GM23248 (cell line): ENCODE data around the gene TCF4. TPM values are rescaled to one million over a fixed set of nuclear protein-coding genes. Genes with fewer than 3 reads are reported as not detected.

ENCODE experiments used
- DNase-seq: peaks from one replicate; pipeline ENCODE4 v3.0.0-alpha.2; 2015
- H2AFZ ChIP-seq: fragments of 200-600 bp; sonication (generic); 2 replicates; pipeline ENCODE4 v1.6.1; 2016; ENCODE audit warnings: antibody characterized with exemption
- H3F3A ChIP-seq: fragments of 200-600 bp; sonication (generic); 2 replicates; pipeline ENCODE4 v1.6.1; 2016; ENCODE audit warnings: mild to moderate bottlenecking, antibody characterized with exemption, mixed run types; ENCODE audit not compliant: insufficient read depth
- H3K27ac ChIP-seq: fragments of 200-600 bp; sonication (generic); 2 replicates; pipeline ENCODE4 v1.5.1; 2016; ENCODE audit warnings: mild to moderate bottlenecking
- H3K27me3 ChIP-seq: fragments of 200-600 bp; sonication (generic); replicated peaks from 2 replicates; pipeline ENCODE4 v1.6.1; 2016; ENCODE audit warnings: mild to moderate bottlenecking; ENCODE audit not compliant: insufficient read depth
- H3K36me3 ChIP-seq: fragments of 200-600 bp; sonication (generic); 2 replicates; pipeline ENCODE4 v1.6.1; 2016; ENCODE audit warnings: low read depth, mild to moderate bottlenecking
- H3K4me1 ChIP-seq: fragments of 200-600 bp; sonication (generic); 2 replicates; pipeline ENCODE4 v1.6.1; 2016; ENCODE audit warnings: mild to moderate bottlenecking; ENCODE audit not compliant: insufficient read depth
- H3K4me2 ChIP-seq: fragments of 200-600 bp; sonication (generic); one replicate; pipeline ENCODE4 v1.6.1; 2016; ENCODE audit warnings: mild to moderate bottlenecking; ENCODE audit not compliant: unreplicated experiment
- H3K4me3 ChIP-seq: fragments of 200-600 bp; sonication (generic); 2 replicates; pipeline ENCODE4 v1.5.1; 2016; ENCODE audit warnings: mild to moderate bottlenecking
- H3K79me2 ChIP-seq: fragments of 200-600 bp; sonication (generic); 2 replicates; pipeline ENCODE4 v1.6.1; 2016; ENCODE audit warnings: mild to moderate bottlenecking; ENCODE audit not compliant: insufficient read depth
- H3K9ac ChIP-seq: fragments of 200-600 bp; sonication (generic); 2 replicates; pipeline ENCODE4 v1.6.1; 2016; ENCODE audit warnings: mild to moderate bottlenecking
- H3K9me2 ChIP-seq: fragments of 200-600 bp; sonication (generic); 2 replicates; pipeline ENCODE4 v1.6.1; 2016; ENCODE audit warnings: mixed run types, mild to moderate bottlenecking, moderate library complexity; ENCODE audit not compliant: insufficient read depth
- H3K9me3 ChIP-seq: fragments of 200-600 bp; sonication (generic); one replicate; pipeline ENCODE4 v1.6.1; 2017; ENCODE audit warnings: low read depth
- H4K20me1 ChIP-seq: fragments of 200-600 bp; sonication (generic); 2 replicates; pipeline ENCODE4 v1.6.0; 2016; ENCODE audit not compliant: insufficient read depth
- EZH2 ChIP-seq: fragments of 200-600 bp; sonication (generic); IDR thresholded peaks from 2 replicates; pipeline ENCODE4 v1.6.1; 2018; ENCODE audit warnings: antibody characterized with exemption, mild to moderate bottlenecking; ENCODE audit not compliant: insufficient read depth, poor library complexity, severe bottlenecking
- EZH2phosphoT487 ChIP-seq: fragments of 200-600 bp; sonication (generic); IDR thresholded peaks from 2 replicates; pipeline ENCODE4 v1.6.1; 2018; ENCODE audit warnings: antibody characterized with exemption, moderate library complexity, mild to moderate bottlenecking, low read depth; ENCODE audit not compliant: insufficient read depth
- WGBS, 2 experiments: methylation state at CpG; one replicate each; pipeline ENCODE4 v1.1.6; 2015 to 2017; ENCODE audit warnings: low lambda C conversion rate in 2 of 2, low coverage in 1 of 2; ENCODE audit errors: missing lambda C conversion rate in 2 of 2; 5-methylcytosine and 5-hydroxymethylcytosine counted together
- in situ Hi-C: fragments of 300-500 bp; cut with MboI; formaldehyde crosslinking; loops from 2 replicates; pipeline ENCODE4 v1.15.0; 2020
- polyA plus RNA-seq: library from polyadenylated mRNA; unstranded; fragments of >200 nt; fragmentation: Nextera tagmentation; extraction: Ambion mirVana; gene quantifications from 2 replicates; pipeline ENCODE4 v1.2.1, GENCODE V29; 2016
- total RNA-seq: library from RNA; depleted of rRNA; stranded (reverse); fragments of >200 nt; shearing (Covaris generic); gene quantifications from 2 replicates; pipeline ENCODE4 v1.2.3, GENCODE V29; 2014

TCF4 gene
- total and polyA plus RNA-seq, 2 experiments from 2014 or later = 54.5 to 59.3 TPM

- Histone ChIP-seq H3K27me3 (no peaks in the 10 kb centered on the region), H3K9me2 (no peaks in the 10 kb centered on the region), H4K20me1 (no peaks in the 10 kb centered on the region), H3K9ac (no peak overlapping the region), H3F3A (peaks cover 32% of the 10 kb centered on the region), H3K4me2 (no peak overlapping the region), H3K27ac (peak overlapping the region; percentile 38; the same call in 1 of the 2 replicates), H3K4me1 (peaks cover 20% of the 10 kb centered on the region), H3K36me3 (no peaks in the 10 kb centered on the region), H2AFZ (no peak overlapping the region), H3K79me2 (peaks cover 78% of the 10 kb centered on the region), H3K9me3 (no peaks in the 10 kb centered on the region), H3K4me3 (no peak overlapping the region)
- 100% methylated on average over 1 of the region's 1 CpG for WGBS, 2 experiments
- DNase-seq = no peak
- in situ Hi-C loops = no loop called here
- no peak for TF ChIP-seq EZH2phosphoT487
- TF ChIP-seq EZH2 = no peak
These were observed 260.5 kb downstream of the TCF4 start for GRCh38 chr18:55327454-55327853.

- no peak for TF ChIP-seq EZH2
- TF ChIP-seq EZH2phosphoT487 = no peak
- no peak overlapping the region for H3K4me3 ChIP-seq
- H3K9me3 ChIP-seq = no peaks in the 10 kb centered on the region
- no peak overlapping the region for H3K4me2 ChIP-seq
- H3K79me2 ChIP-seq = peaks cover 66% of the 10 kb centered on the region
- in situ Hi-C loops = no loop called here
- no peaks in the 10 kb centered on the region for H3K9me2 ChIP-seq
- H3K27ac ChIP-seq = no peak overlapping the region
- peaks cover 20% of the 10 kb centered on the region for H3K4me1 ChIP-seq
- no peak overlapping the region for H3K9ac ChIP-seq
- H3F3A ChIP-seq = peaks cover 41% of the 10 kb centered on the region
- H2AFZ ChIP-seq = no peak overlapping the region
- peak; percentile 29 for DNase-seq
- no peaks in the 10 kb centered on the region for H3K36me3 ChIP-seq
- no peaks in the 10 kb centered on the region for H3K27me3 ChIP-seq
- no peaks in the 10 kb centered on the region for H4K20me1 ChIP-seq
These were observed 261.9 kb downstream of the TCF4 start for GRCh38 chr18:55326134-55326533.

GRCh38 chr18:55324166-55324565 lies 263.8 kb downstream of the TCF4 start:
- H3K4me2 ChIP-seq = peak overlapping the region; percentile 100
- in situ Hi-C loops = no loop called here
- no peak for TF ChIP-seq EZH2phosphoT487
- TF ChIP-seq EZH2 = no peak
- no peaks in the 10 kb centered on the region for H4K20me1 ChIP-seq
- peak overlapping the region; percentile 85; the same call in 1 of the 2 replicates for H3K9ac ChIP-seq
- peaks cover 77% of the 10 kb centered on the region for H3K79me2 ChIP-seq
- peaks cover 28% of the 10 kb centered on the region for H3K4me1 ChIP-seq
- H3K27me3 ChIP-seq = no peaks in the 10 kb centered on the region
- no peaks in the 10 kb centered on the region for H3K36me3 ChIP-seq
- WGBS, 2 experiments = 41 to 45% methylated on average over 5 of the region's 5 CpGs
- H3F3A ChIP-seq = peaks cover 57% of the 10 kb centered on the region
- H2AFZ ChIP-seq = peak overlapping the region; percentile 79
- H3K9me3 ChIP-seq = no peaks in the 10 kb centered on the region
- H3K27ac ChIP-seq = 0 out of 2 replicates have a peak overlapping the region, but pooled peaks have one; percentile 94
- DNase-seq = no peak
- H3K9me2 ChIP-seq = no peaks in the 10 kb centered on the region
- peak overlapping the region; percentile 87; the same call in 1 of the 2 replicates for H3K4me3 ChIP-seq

GRCh38 chr18:55323051-55323994 lies 264.7 kb downstream of the TCF4 start:
- H4K20me1 ChIP-seq = no peaks in the 10 kb centered on the region
- no peaks in the 10 kb centered on the region for H3K27me3 ChIP-seq
- peak overlapping the region; percentile 79 for H2AFZ ChIP-seq
- H3K4me3 ChIP-seq = peak overlapping the region; percentile 87
- H3K9ac ChIP-seq = peak overlapping the region; percentile 85
- WGBS, 2 experiments = 3 to 6% methylated on average over 10 of the region's 10 CpGs
- no peaks in the 10 kb centered on the region for H3K9me3 ChIP-seq
- H3K27ac ChIP-seq = peak overlapping the region; percentile 94
- H3K9me2 ChIP-seq = no peaks in the 10 kb centered on the region
- H3F3A ChIP-seq = peaks cover 57% of the 10 kb centered on the region
- DNase-seq = peak; percentile 72
- no peak for TF ChIP-seq EZH2
- TF ChIP-seq EZH2phosphoT487 = 0 out of 2 replicates have a peak, but pooled peaks have one; percentile 46
- peak overlapping the region; percentile 100 for H3K4me2 ChIP-seq
- H3K79me2 ChIP-seq = peaks cover 85% of the 10 kb centered on the region
- no peaks in the 10 kb centered on the region for H3K36me3 ChIP-seq
- H3K4me1 ChIP-seq = peaks cover 37% of the 10 kb centered on the region
- in situ Hi-C loops = no loop called here
